WI38 (cell line): ENCODE measurements around the gene EVC.

ENCODE experiments used
- H3K4me3 ChIP-seq: 2 replicates; pipeline ENCODE4 v1.5.1; 2011; ENCODE audit warnings: low read depth, mild to moderate bottlenecking, control low read depth, low read length
- TF ChIP-seq, protein P1 (sequence below): IDR thresholded peaks from 2 replicates; pipeline ENCODE4 v1.5.1; 2012; ENCODE audit warnings: low read depth, mild to moderate bottlenecking, control low read depth, low read length

Gene EVC

DNA sequence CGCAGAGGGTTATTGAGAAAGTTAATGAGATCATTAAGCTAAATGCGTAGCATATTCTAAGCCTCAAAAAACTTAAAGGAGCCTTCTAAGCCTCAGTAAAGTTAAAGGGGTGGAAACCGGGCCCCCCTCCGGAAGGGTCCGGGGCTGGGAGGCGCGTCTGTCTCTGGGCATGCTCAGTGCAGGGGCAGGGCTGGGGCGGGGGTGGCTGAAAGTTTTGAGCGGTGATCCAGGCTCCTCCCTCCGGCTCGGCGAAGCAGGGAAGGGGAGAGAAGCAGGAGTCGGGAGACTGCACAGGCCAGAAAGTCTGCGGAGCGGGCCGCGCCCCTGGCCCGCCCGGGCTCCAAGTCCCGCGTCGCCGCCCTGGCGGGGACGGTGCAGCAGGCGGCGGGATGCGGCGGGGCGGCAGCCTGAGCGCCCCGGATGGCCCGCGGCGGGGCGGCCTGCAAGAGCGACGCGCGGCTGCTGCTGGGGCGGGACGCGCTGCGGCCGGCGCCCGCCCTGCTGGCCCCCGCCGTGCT lies at the start of gene EVC:
TSS of gene EVC (plus strand) at position 241 of the 518 bp plus-strand sequence. CDS start at position 421, 180 bp downstream.
- peak within 1 kb of the TSS; percentile 73 for H3K4me3 ChIP-seq
- TF ChIP-seq, protein P1, sequence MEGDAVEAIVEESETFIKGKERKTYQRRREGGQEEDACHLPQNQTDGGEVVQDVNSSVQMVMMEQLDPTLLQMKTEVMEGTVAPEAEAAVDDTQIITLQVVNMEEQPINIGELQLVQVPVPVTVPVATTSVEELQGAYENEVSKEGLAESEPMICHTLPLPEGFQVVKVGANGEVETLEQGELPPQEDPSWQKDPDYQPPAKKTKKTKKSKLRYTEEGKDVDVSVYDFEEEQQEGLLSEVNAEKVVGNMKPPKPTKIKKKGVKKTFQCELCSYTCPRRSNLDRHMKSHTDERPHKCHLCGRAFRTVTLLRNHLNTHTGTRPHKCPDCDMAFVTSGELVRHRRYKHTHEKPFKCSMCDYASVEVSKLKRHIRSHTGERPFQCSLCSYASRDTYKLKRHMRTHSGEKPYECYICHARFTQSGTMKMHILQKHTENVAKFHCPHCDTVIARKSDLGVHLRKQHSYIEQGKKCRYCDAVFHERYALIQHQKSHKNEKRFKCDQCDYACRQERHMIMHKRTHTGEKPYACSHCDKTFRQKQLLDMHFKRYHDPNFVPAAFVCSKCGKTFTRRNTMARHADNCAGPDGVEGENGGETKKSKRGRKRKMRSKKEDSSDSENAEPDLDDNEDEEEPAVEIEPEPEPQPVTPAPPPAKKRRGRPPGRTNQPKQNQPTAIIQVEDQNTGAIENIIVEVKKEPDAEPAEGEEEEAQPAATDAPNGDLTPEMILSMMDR: no peak

DNA sequence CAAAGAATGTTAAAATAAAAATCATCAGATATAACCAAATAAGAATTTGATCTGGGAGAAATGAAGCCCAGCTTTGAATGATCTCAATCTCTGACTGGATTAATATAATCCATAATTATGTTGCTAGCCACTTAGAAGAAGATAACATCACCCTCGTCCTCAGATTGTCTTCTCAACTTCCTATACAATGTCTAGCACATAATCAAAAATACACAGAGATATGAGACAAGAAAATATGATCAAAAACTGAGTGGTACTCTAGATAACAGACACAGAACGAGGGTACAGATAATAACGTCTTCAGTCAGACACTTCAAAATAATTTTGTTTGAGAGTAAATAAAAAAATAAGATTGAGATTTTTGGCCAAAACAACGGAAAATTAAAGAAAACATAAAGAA lies 49.8 kb upstream of the EVC start:
- TF ChIP-seq, protein P1: no peak
- H3K4me3 ChIP-seq: no peak overlapping the region

GRCh38 chr4:5662555-5662954 lies 48.4 kb upstream of the EVC start:
- no peak overlapping the region for H3K4me3 ChIP-seq
- TF ChIP-seq, protein P1: no peak

- TF ChIP-seq, protein P1: no peak
- H3K4me3 ChIP-seq: no peak overlapping the region
These were observed 46.2 kb upstream of the EVC start for GRCh38 chr4:5664778-5665177.

GRCh38 chr4:5666741-5667140 lies 44.3 kb upstream of the EVC start:
- TF ChIP-seq, protein P1: no peak
- no peak overlapping the region for H3K4me3 ChIP-seq

DNA sequence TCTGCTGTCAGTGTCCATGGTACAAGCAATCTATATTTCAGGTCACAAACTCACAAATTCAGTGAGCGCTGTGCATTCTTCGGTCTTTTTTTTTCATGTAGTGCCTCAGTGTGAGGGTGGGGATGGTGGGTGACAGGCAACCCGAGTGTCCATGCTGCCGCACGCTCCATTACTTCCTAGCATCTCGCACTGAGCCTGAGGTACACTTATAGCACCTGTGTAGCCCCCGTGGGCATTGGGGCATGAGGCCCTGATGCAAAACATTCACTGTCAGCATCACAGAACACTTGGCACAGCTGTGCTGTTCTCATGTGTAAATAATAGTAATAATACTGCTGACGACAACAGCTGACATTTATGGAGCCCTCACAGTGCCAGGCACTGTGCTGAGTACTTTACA lies 34.2 kb upstream of the EVC start:
- H3K4me3 ChIP-seq: no peak overlapping the region
- TF ChIP-seq, protein P1: no peak

- TF ChIP-seq, protein P1: no peak
- no peak overlapping the region for H3K4me3 ChIP-seq
These were observed 32.0 kb upstream of the EVC start for GRCh38 chr4:5678977-5679376.
